HG02970 (cell line): ENCODE data around the gene USP48.
"Not testable (repeated sequence)": the region's sequence is repeated elsewhere in the genome, so short reads cannot be mapped to it uniquely, and the experiment has no call there.

ENCODE experiments used
- ATAC-seq: cut with Tn5 transposase; IDR thresholded peaks from one replicate; pipeline ENCODE4 v1.9.1; 2021; ENCODE audit warnings: mild to moderate bottlenecking, moderate library complexity, moderate number of reproducible peaks; ENCODE audit not compliant: unreplicated experiment, low FRiP score

The USP48 gene

DNA sequence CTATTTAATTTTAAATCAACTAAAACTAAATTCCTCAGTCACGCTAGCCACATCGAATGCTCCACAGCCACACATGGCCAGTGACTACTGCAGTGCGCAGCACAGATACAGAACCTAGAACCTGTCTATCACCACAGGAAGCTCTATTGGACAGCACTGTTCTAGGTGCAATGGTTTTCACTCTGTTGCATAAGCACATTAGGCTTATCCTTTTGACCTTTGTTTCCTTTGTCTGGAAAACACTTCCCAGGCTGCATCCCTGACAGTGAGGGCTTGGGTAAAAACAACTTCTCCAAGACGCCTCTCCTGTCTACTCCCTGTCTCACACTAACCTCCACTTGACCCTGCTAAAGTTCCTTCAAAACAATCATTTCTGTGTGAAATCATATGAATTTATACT, 80.2 kb downstream of the USP48 start:
- no peak for ATAC-seq

DNA sequence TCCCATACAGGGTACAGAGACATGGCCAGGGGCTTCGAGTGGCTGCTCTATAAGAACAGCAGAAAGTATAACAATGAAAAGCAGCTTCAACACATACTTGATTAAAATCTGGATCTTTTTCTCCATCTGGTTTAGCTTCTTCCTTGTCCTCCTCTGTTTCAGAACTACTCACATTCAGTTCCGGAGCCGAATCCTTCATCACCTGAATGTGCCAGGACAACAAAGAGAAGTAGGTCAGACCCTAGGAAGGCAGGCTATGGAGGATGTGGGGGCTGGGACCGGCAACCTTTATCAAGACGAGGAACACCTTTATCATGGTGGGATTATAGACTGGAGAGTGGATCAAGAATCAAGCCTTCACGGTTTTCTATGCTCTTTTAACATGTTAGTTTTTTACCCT, 81.5 kb downstream of the USP48 start:
- no peak for ATAC-seq

DNA sequence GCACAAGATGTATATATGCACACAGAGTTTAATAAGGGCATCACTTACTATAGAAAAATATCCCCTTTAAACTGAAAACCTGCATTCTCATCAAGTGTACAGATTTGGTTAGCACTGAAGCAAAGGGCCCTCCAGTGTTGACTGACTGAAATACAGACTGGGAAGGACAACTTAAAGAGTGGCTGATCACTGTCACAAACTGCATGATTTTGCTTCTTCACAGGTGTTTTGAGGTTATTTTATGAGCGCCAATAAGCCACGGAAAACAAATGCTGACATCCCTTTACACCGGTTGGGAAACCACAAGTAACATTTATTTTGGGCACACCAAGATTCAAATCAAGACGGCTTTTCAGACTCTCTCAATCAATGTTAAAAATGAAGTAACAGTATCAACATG, 82.9 kb downstream of the USP48 start:
- ATAC-seq, result no peak

DNA sequence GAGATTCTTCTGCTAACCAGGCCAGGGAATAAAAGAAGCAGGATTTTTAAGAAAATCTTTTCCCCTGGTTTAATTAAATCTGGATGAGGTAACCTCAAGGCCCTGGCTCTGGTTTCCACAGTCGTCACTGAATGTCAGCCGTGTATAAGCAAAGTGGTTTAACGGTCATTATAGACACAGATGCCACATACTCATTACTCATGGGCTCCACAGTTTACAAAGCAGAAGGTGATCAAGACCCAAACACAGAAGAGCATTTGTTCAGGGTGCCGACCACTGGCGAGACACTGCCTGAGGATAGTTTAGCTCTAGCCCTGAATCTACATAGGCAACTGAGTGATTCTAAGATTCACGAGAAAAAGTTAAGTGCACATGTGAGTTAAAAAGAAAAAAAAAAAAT, 86.0 kb downstream of the USP48 start:
- no peak for ATAC-seq

DNA sequence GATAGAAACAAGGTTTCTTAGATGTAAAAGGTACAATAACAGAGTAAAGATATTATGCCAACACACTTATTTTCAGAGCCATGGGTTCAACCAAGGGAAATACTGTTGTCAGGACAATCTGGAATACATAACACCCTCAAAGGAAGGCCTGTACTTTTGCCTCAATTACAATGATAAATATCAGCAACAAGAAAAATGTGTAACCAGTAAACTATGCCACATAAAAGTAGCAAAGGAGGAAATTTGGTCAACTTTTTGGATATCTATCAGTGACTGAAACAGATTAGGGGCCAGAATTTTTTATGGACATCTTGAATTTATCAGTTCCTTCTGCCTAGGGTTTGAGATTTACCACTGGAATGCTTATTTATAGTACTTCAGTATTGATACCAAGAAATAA, 89.2 kb downstream of the USP48 start:
- ATAC-seq, result no peak

DNA sequence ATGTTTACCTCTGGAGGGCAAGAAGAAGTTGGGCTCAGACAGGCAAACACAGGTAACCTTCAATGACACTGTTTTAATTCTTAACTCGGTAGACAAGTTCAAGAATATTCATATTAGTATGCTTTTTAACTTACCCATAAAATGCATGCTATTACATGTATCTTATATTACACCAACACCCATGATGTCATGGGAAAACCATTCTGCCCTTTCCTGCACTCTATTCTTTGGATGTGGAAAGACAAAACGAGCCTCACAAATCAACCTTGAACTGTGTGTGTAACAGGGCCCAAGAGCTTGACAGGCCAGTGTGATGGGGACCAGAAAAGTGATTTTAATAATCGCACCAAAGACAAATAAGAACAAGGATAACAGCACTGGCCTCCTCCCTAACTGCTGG, 91.2 kb downstream of the USP48 start:
- no peak for ATAC-seq

DNA sequence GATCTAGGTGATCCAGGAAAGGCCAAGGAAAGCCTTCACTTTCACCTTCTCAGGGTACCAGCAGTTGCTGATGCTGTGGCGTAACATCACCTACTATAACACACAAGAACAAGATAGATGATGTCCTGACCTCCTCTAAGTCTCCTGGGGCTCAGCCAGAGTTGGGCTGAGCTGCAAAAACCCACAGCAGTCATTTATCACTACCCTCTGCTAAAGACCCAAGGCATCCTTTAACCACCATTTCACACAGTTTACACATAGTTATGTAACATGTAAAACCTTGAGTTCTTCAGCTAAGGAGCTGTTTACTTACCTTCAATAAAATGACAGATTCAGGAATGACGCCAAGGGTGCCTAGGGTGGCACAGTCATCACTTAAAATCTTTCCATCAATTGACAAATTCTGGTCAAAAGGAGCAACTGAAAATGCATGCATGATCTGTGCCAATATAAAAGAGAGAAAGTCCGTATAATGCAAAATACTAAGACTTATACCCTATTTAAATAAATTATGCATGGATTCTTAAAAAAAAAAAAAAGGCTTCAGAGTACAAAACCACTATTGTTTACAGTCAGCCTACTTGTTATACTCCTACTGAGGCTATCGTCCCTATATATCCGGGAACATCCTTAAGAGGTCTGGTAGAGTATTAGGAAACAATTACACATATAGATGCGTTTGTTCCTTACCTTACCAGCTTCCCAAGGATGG, 93.1 kb downstream of the USP48 start:
- ATAC-seq, result no peak

DNA sequence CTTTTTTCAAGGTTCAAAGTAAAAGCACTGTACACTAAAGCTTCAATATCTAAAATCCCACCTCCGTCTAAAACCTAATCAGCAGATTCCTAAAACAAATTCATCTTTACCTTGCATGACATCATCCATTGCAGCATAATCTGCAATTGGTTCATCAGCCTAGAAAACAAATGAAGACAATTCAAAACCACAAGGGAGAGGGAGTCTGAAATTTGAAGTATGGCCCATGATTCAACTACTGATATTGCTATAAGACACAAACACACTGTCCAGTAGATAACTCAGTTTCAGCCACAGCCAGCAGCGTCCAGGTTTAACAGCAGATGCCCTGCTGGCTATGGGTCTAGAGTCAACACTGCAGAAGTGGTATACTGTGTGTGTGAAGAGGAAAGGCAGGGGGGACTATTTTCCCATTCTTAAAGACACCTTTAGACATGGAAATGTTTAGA, 95.8 kb downstream of the USP48 start:
- ATAC-seq, result no peak

DNA sequence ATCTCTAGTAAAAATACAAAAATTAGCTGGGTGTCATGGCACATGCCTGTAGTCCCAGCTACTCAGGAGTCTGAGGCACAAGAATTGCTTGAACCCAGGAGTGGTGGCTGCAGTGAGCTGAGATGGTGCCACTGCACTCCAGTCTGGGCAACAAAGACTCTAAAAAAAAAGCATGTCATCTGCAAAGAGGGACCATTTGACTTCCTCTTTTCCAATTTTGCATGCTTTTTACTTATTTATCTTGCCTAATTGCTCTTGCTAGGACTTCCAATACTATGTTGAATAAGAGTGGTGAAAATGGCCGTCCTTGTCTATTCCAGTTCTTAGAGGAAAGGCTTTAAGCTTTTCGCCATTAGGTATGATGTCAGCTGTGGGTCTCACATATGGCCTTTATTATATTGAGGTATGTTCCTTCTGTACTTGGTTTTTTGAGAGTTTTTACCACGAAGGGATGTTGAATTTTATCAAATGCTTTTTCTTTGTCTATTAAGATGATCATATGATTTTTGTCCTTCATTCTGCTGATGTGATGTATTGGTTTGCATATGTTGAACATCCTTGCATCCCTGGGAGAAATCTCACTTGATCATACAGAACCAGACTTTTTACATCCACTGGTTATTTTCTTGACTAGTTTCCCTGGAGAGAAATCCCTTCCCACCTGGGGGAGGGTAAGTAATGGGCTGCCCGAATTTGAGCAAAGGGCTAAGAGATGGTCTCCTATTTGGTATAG, 96.8 kb downstream of the USP48 start:
- ATAC-seq, result no peak

DNA sequence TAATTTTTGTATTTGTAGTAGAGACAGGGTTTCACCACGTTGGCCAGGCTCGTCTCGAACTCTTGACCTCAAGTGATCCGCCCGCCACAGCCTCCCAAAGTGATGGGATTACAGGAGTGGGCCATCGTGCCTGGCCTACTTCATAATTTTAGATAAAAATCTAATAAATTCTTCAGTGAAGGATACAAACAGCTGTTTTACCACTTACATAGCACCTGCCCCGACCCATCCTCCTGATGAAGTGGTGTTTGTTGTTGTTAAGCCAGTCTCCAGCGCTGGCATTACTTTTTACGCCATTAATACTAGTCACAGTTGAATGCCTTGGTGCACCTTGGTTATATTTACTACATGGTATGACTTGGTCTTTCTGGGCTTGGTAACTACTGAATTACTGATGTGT, 101.5 kb downstream of the USP48 start:
- ATAC-seq, result no peak

DNA sequence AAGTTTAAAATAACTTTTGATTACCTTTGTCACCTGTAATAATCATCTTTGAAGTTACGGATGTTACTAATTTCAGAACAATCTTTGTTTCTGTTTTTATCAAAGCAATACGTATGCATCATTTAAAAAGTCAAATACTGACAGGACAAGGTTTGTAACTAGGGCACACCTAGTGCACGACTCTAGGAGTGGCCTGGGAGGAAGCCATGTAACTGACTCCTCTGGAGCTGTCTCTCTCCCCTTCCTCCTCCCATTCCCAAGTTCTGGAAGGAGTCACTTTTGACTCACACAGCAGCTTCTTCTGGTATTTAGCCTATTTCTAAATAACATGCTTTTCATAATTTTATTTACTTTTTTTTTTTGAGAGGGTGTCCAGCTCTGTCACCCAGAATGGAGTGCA, 102.0 kb downstream of the USP48 start:
- no peak for ATAC-seq

DNA sequence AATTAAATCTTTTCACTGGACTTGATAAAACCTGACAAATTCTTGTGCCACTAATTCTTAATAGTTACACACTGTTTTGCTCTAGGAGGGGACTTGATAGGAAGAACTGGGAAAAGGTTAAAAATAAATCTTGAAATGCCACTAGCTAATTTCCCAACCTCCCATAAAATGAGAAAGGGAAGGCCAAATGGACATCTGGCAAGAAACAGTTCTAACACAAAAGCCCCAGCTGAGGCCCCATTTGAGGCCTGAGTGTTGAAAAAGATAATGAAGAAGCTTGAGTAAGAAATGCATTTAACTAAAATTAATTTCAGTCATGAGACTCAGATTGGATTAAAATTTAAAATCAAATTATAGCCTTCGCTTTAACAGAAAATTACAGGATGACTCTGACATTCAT, 102.6 kb downstream of the USP48 start:
- no peak for ATAC-seq

DNA sequence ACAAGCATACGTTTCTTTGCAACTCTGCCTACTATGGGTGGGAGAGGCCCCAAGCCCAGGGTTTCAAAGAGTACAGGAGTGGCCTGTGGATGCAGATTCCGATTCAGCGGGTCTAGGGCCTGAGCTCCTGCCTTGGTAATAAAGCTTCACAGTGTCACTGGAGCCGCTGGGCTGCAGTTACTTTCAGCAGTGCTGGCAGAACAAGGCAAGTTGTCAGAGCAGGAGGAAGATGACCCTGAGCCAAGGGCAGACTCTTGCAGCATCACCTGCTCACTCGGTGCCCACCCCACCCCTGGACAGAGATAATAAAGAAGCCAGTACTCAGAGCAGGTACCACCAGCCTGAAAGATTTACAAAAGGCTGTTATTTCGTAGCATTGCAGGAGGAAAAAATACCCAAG, 105.8 kb downstream of the USP48 start:
- no peak for ATAC-seq

DNA sequence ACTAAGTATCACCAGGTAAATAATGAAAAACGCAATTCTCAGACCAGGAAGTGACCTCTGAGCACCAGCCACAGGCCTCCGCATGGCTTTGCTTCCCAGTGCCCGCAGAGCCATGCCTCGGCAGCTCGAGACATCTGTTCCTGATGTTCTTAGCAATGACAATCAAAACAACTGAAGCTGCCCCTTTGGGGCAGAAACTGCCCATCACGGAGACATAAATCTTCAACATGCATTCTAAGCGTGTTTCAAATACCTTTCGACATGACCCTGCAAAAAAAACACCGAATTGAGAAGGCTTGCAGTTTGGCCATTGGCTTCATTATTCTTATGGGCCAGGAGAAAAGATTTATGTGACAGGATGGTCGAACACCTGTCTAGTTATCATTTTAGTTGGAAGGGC, 108.0 kb downstream of the USP48 start:
- no peak for ATAC-seq

DNA sequence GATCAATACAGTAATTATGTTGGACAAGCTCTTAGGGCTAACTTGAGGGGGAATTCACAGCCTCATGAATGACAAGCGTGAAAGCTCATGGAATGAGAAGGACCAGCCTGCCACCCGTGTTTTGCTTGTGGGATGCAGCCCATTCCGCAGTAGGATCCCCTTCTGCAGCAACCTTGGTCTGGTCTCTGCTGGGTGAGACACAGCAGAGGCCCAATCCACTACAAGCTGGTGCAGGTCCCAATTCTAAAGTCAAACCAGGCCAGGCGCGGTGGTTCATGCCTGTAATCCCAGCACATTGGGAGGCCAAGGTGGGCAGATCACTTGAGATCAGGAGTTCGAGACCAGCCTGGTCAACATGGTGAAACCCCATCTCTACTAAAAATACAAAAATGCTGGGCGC, 109.1 kb downstream of the USP48 start:
- not testable (repeated sequence) for ATAC-seq

DNA sequence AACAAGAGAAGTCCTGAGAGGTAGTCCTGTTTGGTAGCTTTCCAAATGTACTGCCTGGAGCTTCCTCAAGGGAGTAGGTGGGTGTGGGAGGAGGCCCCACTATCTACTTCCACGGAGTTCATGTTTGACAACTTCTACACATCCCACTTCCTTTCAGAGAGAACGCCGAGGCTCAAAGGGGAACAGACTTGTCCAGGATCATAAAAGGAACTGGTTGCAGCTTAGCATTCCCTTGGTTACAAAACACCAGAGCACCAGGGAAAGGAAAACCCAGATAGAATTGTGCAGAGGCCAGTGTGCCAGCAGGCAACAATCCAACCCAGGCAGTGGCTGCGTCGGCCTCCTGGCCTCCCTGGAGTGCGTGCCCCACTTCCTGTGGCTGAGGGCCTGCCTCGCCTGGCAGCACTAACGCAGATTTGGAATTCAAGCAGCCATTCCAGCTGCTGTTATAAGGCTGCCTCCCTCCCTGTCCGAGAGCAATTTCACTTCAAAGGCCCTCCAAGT, 109.6 kb downstream of the USP48 start:
- ATAC-seq, result no peak

DNA sequence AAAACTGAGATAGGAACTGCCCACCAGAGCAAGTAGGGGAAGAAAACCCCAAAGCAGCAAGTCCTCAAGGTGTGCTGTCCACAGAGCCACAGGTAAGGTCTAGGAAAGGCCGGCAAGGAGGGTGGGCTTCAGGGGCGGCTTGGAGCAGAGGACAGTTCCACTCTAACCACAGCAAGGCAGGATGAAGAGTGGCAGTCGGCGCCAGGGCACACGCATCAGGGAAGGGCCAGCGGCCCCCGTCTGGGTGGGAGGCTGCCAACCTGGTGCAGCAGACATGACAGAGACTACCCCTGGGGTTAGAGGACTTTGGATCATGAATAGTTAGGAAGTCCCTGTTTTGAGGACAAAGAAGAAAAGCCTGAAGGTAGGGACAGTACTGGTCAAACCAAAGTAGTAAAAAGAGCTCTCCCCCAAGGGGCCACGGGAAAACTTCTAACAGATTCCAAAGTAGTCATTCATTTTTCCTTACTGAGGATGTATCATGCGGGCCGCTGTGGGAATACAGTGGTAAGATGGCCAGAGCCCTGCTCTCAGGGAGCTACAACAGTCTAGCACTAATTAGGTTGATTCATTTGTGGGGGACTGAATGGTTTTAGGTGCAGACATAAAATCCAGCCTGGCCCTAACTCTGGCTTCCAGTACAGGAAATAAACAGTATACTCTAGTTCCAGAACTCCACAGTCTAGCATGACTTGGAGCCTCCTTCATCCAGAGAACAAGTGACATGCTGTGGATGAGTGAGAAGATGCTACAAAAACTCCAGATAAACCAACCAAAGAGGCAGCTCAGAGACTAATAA, 110.3 kb downstream of the USP48 start:
- no peak for ATAC-seq

DNA sequence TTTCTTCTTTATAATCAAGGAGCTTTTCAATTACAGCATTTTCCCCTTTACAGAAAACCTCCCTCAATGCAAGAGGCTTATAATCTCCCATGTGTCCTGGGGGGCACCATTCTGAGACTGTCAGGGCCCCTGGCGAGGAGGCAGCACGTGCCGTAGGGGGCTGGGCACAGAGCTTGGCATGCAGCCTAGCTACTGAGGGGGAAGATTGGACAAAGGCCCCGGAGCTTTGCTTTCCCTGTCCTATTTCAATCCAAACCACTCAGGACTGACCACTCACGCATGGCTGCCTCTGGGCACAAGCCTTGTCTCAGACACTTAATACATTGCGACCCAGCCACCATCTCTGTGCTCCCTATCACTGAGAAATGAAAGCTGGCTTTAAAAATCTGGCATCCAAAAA, 111.0 kb downstream of the USP48 start:
- no peak for ATAC-seq

DNA sequence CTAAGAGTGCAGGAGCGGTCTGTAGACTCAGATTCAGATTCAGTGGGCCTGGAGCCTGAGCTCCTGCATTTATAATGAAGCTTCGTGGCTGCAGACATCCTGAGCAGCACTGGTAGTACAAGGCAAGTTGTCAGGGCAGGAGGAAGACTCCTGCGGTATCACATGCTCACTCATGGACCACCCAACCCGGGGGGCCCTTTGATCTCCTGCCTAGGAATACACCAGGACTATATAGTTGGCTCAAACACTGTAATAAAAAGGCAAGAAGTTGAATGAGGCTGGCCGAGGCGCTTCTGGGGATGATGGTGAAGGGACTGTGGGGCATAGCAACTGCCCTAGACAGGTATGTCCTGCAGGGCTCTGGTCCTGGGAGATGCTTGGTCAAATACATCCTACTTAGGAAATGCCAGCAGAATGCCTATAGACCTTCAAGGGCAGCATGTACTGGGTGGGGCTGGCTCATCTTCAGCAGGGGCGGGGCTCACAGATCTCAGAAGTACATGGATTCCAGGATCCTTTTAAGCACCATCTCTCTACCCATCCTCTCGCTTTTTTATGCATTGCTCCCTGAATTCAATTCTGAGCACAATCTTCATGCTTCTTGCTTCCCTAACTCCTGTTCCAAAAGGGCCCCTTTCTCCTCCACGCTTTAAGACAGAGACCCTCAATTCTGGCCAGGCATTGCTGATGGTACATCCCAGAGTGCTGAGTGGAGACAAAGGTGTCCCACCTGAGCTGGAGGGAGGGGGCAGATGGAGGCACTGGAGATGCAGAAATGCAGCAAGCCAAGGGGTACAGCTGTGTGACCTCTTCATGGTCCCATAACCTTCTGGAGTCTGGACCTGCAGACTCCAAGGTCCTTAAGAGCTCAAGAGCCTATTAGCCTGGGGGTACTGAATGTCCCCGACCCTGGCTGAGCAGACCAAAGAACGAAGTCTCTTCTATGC, 111.7 kb downstream of the USP48 start:
- ATAC-seq, result no peak
